Measurements from ENCODE around the gene IL1RAPL2. TPM values are rescaled to one million over a fixed set of nuclear protein-coding genes. Genes with fewer than 3 reads are reported as not detected.

Gene IL1RAPL2
- polyA plus RNA-seq, 3 donors, result not detected

DNA sequence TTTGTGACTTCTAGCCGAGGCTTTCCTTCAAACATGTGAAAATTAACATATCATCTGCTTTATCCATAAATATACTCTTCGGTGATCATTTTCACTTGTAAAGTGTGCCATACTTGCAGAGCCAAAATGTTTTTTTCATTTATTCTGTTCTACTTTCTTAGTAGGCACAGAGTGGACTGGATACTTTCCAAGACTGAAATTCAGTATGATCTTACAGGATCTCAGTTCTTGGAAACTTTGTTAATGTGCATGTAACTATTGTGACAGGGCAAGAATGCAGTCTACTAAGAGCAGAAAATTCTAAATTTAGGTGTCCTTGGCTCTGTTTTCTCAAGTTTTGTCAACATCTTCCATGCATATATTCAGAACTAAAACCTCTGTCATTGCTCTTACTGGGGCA lies 369.6 kb downstream of the IL1RAPL2 start:
- Histone ChIP-seq H3K4me2 (replicated peaks; ENCODE audit: extremely low read depth, low read length, poor library complexity, severe bottlenecking) (no peak overlapping the region), H3K4me1 (ENCODE audit: control insufficient read depth in 1 of 2, insufficient read depth in 2 of 2, low read length in 2 of 2) (no peaks in the 10 kb centered on the region), H2AFZ (ENCODE audit: insufficient read depth, low read depth, low read length, poor library complexity, severe bottlenecking) (no peak overlapping the region), H3K36me3 (replicated peaks in 1 of 2; ENCODE audit: control insufficient read depth in 1 of 2, insufficient read depth in 2 of 2, low read length in 2 of 2) (no peaks in the 10 kb centered on the region), H4K20me1 (ENCODE audit: insufficient read depth, low read length) (no peaks in the 10 kb centered on the region), H3K4me3 (replicated peaks in 1 of 3; ENCODE audit: low read depth in 2 of 3, low read length in 3 of 3) (no peak overlapping the region), H3K9ac (ENCODE audit: insufficient read depth, low read length, poor library complexity, severe bottlenecking) (no peak overlapping the region), H3K27ac (ENCODE audit: low read depth in 1 of 2, low read length in 2 of 2) (no peak overlapping the region), H3K9me3 (replicated peaks in 1 of 2; ENCODE audit: control insufficient read depth in 1 of 2, insufficient read depth in 1 of 2, low read length in 2 of 2) (no peaks in the 10 kb centered on the region), H3K27me3 (ENCODE audit: control insufficient read depth in 2 of 2, insufficient read depth in 2 of 2, low read length in 2 of 2) (no peaks in the 10 kb centered on the region), H3K79me2 (ENCODE audit: insufficient read depth, low read length) (no peaks in the 10 kb centered on the region)
- H3K4me1 Mint-ChIP-seq, result no peaks in the 10 kb centered on the region
- no CpG with 5 or more reads among the region's 2 CpGs for WGBS (ENCODE audit: insufficient coverage)
- no peaks in the 10 kb centered on the region for H3K9me3 Mint-ChIP-seq
- peaks cover 0 to 5% (median 2%) of the 10 kb centered on the region in 3 donors for H3K27me3 Mint-ChIP-seq (ENCODE audit: low read depth in 3 of 3)
- H3K36me3 Mint-ChIP-seq, result no peaks in the 10 kb centered on the region
- no peak overlapping the region for H3K4me3 Mint-ChIP-seq
- TF ChIP-seq, protein P1, sequence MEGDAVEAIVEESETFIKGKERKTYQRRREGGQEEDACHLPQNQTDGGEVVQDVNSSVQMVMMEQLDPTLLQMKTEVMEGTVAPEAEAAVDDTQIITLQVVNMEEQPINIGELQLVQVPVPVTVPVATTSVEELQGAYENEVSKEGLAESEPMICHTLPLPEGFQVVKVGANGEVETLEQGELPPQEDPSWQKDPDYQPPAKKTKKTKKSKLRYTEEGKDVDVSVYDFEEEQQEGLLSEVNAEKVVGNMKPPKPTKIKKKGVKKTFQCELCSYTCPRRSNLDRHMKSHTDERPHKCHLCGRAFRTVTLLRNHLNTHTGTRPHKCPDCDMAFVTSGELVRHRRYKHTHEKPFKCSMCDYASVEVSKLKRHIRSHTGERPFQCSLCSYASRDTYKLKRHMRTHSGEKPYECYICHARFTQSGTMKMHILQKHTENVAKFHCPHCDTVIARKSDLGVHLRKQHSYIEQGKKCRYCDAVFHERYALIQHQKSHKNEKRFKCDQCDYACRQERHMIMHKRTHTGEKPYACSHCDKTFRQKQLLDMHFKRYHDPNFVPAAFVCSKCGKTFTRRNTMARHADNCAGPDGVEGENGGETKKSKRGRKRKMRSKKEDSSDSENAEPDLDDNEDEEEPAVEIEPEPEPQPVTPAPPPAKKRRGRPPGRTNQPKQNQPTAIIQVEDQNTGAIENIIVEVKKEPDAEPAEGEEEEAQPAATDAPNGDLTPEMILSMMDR (IDR thresholded peaks at IDR 0.05), result no peak
- H3K27ac Mint-ChIP-seq, result no peak overlapping the region
- no peak for DNase-seq
- intact Hi-C loops (cut with micrococcal nuclease), result no loop called here

DNA sequence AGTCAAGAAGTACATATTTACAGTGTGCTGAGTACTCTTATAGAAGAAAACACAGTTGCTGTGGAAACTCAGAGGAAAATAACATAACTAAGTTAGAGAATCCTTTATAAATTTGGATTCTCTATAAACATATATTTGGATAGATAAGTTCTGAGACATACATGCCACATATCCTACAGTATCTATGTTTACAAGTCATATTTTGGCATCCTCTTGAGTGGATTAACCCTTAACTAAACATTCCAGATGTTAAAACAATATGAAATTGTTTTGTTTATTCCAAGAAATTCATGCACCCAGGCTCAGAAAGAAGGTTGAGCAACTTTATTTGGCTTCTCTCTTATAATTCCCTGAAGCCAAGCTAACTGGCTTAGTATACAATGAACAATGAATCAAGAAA lies 387.3 kb downstream of the IL1RAPL2 start:
- H2AFZ ChIP-seq (ENCODE audit: insufficient read depth, low read depth, low read length, poor library complexity, severe bottlenecking), result no peak overlapping the region
- Mint-ChIP-seq H3K27me3 (ENCODE audit: low read depth in 3 of 3) (peaks cover 0 to 2% (median 0%) of the 10 kb centered on the region in 3 donors), H3K9me3 (peaks cover 0 to 5% (median 2%) of the 10 kb centered on the region in 7 donors), H3K4me3 (no peak overlapping the region), H3K4me1 (no peaks in the 10 kb centered on the region), H3K36me3 (no peaks in the 10 kb centered on the region), H3K27ac (no peak overlapping the region)
- H3K4me1 ChIP-seq (ENCODE audit: control insufficient read depth in 1 of 2, insufficient read depth in 2 of 2, low read length in 2 of 2), result no peaks in the 10 kb centered on the region
- TF ChIP-seq, protein P1 (IDR thresholded peaks at IDR 0.05), result no peak
- no peak overlapping the region for H3K4me2 ChIP-seq (replicated peaks; ENCODE audit: extremely low read depth, low read length, poor library complexity, severe bottlenecking)
- H3K27me3 ChIP-seq (ENCODE audit: control insufficient read depth in 2 of 2, insufficient read depth in 2 of 2, low read length in 2 of 2), result no peaks in the 10 kb centered on the region
- no peaks in the 10 kb centered on the region for H3K36me3 ChIP-seq (replicated peaks in 1 of 2; ENCODE audit: control insufficient read depth in 1 of 2, insufficient read depth in 2 of 2, low read length in 2 of 2)
- H4K20me1 ChIP-seq (ENCODE audit: insufficient read depth, low read length), result no peaks in the 10 kb centered on the region
- no peak overlapping the region for H3K4me3 ChIP-seq (replicated peaks in 1 of 3; ENCODE audit: low read depth in 2 of 3, low read length in 3 of 3)
- intact Hi-C loops (cut with micrococcal nuclease), result no loop called here
- no peaks in the 10 kb centered on the region for H3K9me3 ChIP-seq (replicated peaks in 1 of 2; ENCODE audit: control insufficient read depth in 1 of 2, insufficient read depth in 1 of 2, low read length in 2 of 2)
- no peak overlapping the region for H3K9ac ChIP-seq (ENCODE audit: insufficient read depth, low read length, poor library complexity, severe bottlenecking)
- H3K79me2 ChIP-seq (ENCODE audit: insufficient read depth, low read length), result no peaks in the 10 kb centered on the region
- no peak overlapping the region for H3K27ac ChIP-seq (ENCODE audit: low read depth in 1 of 2, low read length in 2 of 2)
- DNase-seq, result no peak
